Glomerular visceral epithelial cell (primary cell): ENCODE results near the gene CLSTN3.
A peak's percentile ranks its signal among the peaks of the same experiment; 100 is the strongest.

ENCODE experiments used
- DNase-seq: peaks from one replicate; pipeline ENCODE4 v3.0.0-alpha.2; 2016; ENCODE audit errors: extremely low spot score

The CLSTN3 gene

DNA sequence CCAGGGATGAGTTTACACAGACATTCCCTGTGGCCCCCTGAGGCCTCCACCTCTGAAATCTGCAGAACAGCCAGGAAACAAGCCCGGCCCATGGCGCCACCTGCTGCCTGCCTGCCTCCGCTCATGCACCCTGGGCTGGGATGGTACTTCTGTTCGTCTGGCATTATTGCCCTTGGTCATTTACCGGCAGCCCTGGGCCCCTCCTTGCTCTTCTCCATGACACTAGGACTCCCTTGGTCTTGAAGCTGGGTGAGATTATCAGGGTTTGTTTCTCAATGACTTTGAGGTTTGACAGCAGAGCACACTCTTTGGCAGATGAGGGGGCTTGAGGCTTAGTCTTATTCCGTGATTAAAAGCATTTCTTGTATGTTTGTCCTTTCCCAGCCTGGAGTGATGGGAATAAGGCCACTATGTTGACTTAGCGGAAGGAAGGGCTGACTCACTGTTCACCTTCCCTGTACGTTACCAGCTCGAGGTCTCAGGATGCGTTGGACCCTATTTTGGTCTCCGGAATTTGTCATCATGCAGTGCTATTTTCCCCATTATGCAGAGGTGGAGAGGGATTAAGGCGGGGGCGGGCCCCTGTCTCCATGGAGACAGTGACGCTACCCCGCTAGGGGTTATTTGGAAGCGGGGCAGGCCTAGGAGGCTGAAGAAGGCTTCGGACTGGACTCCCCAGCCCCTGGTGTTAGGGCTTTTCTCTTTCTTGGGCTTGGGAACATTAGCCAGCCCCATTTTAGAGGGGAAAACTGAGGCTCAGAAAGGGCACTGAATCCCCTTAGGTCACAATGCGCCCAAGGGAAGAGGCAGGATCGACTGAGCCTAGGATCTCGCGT is 58.6 kb downstream of the CLSTN3 start:
- DNase-seq, result peak; percentile 64

DNA sequence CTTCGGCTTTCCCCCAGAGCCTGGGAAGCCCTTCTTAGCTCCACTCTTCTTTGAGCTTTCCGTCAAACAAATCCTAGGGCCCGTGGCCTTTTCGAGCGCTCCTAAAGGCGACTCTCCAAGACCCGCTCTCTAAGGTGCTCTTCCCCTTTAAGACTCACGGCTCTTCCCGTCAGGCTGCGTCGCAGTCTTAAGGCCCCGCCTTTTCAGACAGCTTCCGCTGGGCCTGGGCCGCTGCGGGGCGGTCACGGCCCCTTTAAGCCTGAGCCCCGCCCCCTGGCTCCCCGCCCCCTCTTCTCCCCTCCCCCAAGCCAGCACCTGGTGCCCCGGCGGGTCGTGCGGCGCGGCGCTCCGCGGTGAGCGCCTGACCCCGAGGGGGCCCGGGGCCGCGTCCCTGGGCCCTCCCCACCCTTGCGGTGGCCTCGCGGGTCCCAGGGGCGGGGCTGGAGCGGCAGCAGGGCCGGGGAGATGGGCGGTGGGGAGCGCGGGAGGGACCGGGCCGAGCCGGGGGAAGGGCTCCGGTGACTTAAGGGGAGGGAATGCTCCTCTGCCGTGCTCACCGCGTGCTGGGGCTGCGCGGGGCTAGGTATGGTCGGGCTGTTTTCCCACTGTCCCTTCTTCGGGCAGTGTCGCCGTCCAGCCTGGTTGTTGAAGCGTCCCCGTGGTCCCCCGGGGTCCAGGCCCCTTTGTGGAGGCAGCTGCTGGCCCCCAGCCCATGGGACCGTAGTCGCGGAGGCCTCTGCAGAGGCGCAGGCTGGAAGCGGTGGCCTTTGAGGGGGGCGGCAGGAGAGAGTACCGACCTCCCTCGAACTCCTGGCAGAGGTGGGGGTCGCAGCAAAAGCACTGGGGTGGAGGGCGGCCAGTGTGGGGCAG is 59.5 kb downstream of the CLSTN3 start, which contains the start of gene PEX5:
Gene PEX5, plus strand, starts transcription at position 289 of the 870 bp plus-strand sequence. CDS start 692 bp downstream, outside the sequence.
- peak; percentile 90 for DNase-seq

DNA sequence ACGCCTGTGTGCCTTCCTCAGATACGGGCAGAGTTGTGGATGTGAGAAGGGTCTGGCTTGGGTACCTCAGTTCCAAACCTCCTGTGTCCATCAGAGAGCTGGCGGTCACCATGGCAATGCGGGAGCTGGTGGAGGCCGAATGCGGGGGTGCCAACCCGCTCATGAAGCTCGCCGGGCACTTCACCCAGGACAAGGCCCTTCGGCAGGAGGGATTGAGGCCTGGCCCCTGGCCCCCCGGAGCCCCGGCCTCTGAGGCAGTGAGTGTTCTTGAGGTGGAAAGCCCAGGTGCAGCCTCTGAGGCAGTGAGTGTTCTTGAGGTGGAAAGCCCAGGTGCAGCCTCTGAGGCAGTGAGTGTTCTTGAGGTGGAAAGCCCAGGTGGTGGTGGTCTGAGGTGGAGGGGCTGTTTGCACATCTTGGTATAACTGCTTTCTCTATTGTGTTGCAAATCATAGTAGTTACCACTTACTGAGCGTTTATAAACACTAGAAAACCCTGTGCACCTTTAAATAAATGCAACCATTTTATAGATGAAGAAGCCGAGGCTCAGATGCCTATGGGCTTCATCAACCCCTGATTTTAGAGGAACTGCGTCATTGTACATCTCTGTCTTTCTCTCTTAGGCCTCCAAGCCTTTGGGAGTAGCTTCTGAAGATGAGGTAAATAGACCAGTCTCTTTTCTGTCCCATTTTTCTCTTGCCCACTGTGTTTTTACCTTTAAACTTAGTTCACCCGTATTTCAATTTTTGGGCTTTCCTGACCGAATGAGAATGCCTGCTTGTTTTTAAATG is 60.3 kb downstream of the CLSTN3 start:
- DNase-seq, result peak; percentile 13

DNA sequence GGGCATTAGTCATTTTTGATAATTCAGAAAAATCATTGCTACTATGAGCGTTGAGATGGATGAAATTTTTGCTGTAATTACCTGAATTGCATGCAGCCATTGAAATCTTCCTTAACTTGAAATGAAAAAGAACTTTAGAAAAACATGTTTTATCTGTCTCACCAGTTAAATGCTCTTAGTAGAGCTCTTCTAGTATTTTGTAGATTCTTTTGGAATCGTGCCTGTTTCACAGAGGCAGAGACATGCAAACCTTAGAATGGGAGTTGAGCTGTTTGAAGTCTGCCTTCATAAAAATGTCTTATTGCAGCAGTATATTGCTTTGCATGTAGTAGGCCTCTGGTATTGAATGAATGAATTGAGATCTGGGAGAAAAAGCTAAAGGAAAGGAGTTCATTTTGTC is 63.5 kb downstream of the CLSTN3 start:
- DNase-seq, result no peak

DNA sequence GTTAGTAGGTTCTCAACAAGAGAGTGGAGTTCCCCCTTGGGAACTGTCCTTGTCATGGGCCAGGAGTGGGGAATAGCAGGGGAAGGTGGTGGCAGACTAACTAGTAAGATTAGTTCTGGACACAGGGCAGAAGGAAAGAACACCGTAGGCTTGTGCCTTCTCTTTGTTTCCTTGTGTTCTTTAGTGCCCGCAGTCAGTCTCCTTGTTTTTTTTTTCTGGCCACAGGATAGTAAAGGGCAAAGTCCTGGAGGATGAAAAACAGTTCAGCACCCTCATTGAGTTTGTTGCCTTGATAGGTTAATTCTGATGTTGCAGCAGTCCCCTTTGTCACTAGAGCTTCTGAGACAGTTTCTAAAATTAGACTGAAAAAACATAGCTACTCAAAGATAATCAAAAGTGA is 67.7 kb downstream of the CLSTN3 start:
- DNase-seq, result no peak

DNA sequence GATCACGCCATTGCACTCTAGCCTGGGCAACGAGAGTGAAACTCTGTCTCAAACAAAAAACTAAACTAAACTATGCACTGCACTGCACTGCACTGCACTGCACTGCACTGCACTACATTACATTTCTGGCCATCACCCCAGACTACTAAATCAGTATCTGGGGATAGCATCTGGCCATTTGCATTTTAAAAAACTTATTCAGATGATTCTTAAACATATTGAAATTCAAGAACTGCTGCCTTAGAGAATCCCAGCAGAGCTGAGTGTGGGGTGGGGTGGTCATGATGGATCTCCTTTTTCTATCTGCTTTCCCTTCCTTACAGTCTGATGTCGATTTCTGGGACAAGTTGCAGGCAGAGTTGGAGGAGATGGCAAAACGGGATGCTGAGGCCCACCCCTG is 72.9 kb downstream of the CLSTN3 start:
- no peak for DNase-seq

DNA sequence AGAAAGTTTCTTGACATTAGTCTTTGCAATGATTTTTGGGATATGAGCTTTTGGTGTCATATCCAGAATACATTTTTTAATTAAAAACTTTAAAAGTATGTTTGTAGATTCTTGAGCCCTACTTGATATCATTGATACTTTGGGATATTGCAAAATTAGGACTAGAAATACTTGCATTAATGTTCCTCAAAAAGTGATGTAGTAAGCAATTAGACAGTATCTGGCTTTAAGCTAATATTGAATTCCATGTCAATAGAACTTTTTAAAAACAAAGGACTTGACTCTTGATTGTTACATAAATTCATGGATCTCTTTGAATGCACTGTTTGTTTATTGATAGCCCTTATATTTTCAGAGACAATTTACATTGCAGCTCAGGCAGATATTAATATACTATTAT is 74.9 kb downstream of the CLSTN3 start:
- DNase-seq, result no peak

DNA sequence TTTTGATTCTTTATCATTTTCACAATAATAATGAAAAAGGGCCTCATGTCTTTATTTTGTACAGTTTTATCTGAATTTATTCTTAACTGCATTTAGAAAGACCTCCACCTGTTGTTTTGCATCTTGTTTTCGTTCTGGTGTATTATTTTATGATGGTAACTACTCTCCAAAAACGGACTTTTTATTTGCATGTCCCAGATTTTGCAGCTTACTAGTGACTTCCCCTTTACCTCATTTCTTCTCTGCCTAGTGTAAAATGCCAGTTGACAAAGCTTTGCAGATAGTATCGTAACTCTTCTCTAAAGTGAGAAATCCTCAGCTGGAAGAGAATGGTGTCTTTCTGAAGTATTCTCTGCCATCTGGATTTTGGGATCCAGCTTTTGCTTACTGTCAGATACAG is 76.5 kb downstream of the CLSTN3 start:
- DNase-seq, result no peak

DNA sequence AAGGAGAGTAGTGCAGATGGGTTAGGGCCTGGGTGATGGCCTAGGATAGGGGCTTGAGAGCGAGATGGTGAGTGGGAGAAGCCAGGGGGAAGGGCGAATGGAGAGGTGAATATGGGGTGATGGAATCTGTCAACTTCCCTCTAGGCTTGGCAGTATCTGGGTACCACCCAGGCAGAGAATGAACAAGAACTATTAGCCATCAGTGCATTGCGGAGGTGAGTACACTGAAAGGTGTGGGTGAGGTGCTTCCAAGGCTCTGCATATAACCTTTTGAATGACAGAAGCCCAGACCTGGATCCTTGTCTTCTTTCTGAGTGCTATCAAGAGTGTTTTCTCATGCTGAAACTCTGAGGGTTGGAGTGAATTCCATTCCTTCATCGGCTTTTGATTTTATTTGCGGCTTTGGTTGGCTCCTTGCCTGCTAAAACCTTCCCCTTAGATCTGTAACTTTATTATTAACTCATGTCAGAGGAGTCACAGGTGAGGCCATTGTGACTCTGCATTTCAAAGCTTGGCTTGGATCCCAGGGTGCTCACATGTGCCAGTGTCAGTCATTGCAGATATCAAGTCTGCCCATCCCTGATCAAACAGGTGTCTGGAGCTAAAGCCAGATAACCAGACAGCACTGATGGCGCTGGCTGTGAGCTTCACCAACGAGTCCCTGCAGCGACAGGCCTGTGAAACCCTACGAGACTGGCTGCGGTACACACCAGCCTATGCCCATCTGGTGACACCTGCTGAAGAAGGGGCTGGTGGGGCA is 77.9 kb downstream of the CLSTN3 start:
- no peak for DNase-seq
